GM11168 (cell line): ENCODE measurements around the gene BLVRB.
"Not testable (repeated sequence)": the region's sequence is repeated elsewhere in the genome, so short reads cannot be mapped to it uniquely, and the experiment has no call there.

Experiments used
- in situ Hi-C: fragments of 300-500 bp; cut with MboI; formaldehyde crosslinking; loops from one replicate; pipeline ENCODE4 v1.12.0; 2022; ENCODE audit warnings: low sequenced_read_pairs; ENCODE audit not compliant: unreplicated experiment

Gene BLVRB

GRCh38 chr19:40492274-40492673 is 26.7 kb upstream of the BLVRB start:
- in situ Hi-C loops: no loop called here

DNA sequence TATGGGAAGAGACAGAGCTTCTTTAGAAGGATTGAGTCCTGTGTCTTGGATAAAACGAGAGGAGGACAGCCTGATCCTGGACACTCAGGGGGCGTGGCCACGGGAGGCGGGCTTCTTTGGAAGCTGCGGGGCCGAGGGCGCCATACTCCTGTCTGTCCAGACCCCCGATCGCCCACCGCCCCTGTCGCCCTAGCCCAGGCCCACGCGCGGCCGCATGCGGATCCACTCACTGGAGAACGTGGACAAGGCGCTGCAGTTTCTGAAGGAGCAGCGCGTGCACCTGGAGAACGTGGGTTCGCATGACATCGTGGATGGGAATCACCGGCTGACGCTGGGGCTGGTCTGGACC is 24.3 kb upstream of the BLVRB start:
- in situ Hi-C loops: no loop called here

GRCh38 chr19:40486017-40486416 is 20.5 kb upstream of the BLVRB start:
- in situ Hi-C loops: no loop called here

DNA sequence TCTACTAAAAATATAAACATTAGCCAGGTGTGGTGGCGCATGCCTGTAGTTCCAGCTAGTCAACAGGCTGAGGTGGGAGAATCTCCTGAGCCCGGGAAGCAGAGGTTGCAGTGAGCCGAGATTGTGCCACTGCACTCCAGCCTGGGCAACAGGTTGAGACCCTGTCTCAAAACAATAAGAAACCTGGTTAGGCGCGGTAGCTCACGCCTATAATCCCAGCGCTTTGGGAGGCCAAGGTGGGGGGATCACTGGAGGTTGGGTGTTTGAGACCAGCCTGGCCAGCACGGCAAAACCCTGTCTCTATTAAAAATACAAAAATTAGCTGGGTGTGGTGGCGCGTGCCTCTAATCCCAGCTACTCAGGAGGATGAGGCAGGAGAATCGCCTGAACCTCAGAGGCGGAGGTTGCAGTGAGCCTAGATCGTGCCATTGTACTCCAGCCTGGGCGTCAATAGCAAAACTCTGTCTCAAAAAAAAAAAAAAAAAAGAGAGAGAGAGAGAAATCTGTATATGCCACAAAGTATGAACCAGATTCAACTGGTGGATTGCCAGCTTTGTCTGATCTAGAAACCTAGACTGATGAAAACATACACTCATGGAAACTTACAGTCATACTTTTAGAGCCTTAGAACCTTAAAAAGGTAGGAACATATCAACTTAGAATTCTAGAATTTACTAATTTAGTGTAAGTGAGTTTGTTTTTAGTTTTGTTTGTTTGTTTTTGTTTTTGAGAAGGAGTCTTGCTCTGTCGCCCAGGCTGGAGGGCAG is 10.5 kb upstream of the BLVRB start:
- in situ Hi-C loops: not testable (repeated sequence)

DNA sequence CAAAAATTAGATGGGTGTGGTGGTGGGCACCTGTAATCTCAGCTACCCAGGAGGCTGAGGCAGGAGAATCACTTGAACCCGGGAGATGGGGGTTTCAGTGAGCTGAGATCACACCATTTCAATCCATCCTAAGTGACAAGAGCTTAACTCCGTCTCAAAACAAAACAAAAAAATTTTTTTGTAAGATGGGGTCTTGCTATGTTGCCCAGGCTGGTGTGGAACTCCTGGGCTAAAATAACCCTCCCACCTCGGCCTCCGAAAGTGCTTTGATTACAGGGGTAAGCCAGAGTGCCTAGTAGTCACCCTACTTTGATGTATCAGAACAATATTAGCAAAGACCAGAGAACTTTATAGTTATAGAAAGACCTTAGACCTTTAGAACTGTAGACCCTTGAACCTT is 9.2 kb upstream of the BLVRB start:
- in situ Hi-C loops: no loop called here

- in situ Hi-C loops: no loop called here
These were observed 7.0 kb upstream of the BLVRB start for GRCh38 chr19:40472516-40472915.

DNA sequence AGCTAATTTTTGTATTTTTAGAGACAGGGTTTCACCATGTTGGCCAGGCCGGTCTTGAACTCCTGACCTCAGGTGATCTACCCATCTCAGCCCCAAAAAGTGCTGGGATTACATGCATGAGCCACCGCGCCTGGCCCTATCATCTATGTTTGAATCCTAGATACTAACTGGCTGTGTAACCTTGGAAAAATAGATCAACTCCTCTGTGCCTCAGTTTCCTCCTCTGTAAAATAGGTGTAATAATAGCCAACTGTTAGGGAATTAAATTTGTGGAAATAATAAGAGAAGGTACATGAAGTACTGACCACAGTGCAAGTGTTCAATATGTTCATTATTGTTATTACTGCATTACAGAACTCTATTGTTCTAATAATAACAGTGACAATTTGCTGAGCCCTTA is 5.6 kb upstream of the BLVRB start:
- in situ Hi-C loops: no loop called here

- in situ Hi-C loops: no loop called here
These were observed 3.5 kb upstream of the BLVRB start for GRCh38 chr19:40469011-40469410.

DNA sequence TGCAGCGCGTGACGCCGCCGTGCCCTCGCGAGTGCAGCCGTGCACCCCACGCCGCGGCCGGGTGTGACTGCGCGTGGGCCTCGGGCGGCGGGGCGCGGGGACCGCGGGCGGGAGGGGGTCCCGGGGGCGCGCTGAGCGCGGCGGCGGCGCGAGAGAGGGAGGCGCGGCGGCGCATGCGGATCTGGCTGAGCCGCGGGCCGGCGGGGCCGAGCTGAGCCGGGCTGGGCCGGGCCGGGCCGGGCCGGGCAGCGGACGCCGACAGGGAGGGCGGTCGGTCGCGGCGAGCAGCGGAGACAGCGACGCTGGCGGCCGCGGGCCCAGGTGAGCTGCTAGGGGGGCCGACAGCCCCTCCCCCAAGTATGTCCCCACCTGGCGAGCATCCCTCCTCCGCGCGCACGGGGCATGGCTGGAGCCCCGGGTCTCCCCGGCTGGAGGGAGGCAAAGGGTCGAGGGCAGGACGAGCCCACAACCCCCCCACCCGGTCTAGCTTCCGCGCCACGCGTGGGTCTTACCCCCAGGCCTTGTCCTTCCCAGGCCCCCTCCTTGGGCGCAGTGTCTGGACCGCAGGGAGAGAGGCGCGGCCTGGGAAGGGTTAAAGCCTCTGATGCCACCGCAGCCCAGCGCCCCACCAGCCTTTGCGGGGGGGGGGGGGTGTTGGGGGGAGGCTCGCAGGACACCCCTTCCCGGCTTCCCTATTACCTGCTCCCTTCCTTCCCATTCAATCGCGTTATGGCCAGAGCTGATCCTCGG is 1.6 kb upstream of the BLVRB start, which contains the start of gene SPTBN4:
TSS of gene SPTBN4 (plus strand) at position 17 of the 750 bp plus-strand sequence. CDS start 5,621 bp downstream, outside the sequence.
- in situ Hi-C loops: no loop called here

DNA sequence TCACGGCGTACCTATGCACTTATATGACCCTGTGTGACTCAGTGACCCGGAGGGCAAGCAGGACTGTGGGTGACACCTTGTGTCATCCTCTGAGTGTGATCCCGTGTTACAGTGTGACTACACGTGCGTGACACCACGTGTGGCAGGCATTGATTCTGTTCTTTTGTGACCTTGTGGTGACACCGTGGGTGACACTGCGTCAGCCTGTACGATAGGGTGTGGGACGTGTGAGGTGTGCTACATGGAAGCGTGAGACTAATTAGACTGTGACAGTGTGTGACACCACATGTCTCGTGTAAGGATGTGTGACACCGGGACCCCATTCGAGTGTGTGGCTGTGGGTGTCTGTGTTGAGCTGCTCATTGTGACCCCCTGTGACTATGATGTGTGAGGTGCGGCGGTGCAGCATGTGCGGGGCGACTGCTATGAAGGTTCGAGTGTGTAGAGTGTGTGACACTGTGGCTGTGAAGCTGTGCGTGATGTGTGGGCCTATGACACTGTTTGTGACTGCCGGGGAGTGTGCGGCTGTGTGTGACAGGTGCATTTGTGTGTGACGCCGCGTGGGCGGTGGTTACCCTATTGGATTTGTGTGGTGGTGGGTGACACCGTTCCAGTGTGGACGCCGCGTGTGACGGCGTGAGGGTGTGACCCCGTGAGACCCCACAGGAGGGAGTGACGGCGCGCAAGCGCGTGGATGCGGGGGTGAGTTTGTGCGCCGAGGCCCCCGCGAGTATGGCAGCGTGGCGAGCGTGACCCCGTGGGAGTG is 857 bp upstream of the BLVRB start:
- in situ Hi-C loops: no loop called here

DNA sequence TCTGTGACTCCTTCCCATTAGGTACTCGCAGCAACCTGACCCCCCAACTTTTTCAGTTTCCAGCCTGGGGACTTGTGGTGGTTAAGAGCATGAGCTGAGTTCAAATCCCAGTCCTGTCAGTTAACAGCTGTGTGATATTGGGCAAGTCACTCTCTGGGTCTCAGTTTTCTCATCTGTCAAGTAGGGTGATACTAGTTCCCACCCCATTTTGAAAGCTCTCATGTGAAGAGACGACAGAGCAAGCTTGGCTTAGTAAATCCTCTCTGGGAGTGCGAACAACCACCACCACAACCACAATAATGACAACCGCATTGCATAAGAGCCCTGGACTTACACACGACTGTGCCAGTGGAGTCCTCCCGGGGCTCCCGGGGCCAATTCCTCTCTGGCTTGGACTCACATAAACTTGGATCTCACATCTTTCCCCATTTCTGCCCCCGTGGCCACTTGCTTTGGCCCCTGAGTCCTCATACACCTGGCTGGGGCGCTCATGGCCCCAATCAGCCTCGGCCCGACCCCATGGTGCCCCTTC is 454 bp downstream of the BLVRB start:
- in situ Hi-C loops: no loop called here

DNA sequence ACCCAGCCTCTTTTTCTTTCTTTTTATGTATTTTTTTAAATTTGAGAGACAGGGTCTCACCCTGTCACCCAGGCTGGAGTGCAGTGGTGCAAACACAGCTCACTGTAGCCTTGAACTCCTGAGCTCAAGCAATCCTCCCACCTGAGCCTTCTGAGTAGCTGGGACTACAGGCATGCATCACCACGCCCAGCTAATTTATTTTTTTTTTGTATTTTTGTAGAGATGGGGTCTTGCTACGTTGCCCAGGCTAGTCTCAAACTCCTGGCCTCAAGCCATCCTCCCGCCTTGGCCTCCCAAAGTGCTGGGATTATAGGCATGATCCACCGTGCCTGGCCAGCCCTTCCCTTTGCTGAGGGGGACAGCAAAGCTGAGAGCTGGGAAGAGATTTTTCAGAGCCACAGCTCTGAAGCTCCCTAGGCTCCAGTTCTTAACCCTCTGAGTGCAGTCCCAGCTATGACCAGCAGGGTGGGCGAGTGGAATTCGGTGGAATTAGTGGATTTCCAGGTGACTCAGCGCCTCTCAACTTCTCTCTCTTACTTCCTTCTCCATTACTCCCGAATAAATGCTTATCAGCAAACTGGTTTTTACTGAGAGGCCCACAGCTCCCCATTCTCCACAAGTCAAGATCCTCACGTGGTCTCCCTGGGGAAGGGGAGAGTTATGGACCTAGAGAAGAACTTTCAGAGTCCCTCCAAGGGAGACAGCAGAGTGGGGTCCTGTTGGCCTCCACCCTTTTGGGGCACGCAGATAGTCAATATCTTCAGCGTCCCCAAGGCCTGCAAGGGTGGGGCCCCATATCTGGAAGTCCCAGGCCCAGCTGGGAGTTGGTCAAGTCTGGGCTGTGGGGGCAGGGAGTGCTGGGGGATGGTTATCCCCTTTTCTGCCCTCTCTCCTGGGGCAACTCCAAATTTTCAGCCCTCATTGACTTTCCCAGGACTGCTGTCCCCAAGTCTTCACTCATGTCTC is 1.2 kb downstream of the BLVRB start:
- in situ Hi-C loops: no loop called here

DNA sequence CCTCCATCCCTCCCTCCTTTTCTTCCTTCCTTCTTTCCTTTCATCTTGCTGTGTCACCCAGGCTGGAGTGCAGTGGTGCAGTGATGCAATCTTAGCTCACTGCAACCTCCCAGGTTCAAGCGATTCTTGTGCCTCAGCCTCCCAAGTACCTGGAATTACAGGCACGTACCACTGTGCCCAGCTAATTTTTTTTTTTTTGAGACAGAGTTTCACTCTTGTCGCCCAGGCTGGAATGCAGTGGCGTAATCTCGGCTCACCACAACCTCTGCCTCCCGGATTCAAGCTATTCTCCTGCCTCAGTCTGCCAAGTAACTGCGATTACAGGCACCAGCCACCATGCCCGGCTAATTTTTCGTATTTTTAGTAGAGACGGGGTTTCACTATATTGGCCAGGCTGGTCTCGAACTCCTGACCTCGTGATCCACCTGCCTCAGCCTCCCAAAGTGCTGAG is 1.9 kb downstream of the BLVRB start:
- in situ Hi-C loops: not testable (repeated sequence)

GRCh38 chr19:40461669-40462221 is 3.8 kb downstream of the BLVRB start:
- in situ Hi-C loops: no loop called here

DNA sequence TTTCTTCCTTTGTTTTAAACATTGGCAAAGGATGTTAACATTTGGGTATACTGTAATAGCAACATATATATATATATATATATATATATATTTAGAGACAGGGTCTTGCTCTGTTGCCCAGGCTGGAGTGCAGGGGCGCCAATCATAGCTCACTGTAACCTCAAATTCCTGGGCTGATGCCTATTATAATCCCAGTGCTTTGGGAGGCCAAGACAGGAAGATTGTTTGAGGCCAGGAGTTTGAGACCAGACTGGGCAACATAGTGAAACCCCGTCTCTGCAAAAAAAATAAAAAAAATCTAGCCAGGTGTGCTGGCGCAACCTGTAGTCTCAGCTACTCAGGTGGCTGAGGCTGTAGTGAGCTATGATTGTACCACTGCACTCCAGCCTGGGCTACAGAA is 5.4 kb downstream of the BLVRB start:
- in situ Hi-C loops: no loop called here

GRCh38 chr19:40458597-40458974 is 7.0 kb downstream of the BLVRB start:
- in situ Hi-C loops: no loop called here

DNA sequence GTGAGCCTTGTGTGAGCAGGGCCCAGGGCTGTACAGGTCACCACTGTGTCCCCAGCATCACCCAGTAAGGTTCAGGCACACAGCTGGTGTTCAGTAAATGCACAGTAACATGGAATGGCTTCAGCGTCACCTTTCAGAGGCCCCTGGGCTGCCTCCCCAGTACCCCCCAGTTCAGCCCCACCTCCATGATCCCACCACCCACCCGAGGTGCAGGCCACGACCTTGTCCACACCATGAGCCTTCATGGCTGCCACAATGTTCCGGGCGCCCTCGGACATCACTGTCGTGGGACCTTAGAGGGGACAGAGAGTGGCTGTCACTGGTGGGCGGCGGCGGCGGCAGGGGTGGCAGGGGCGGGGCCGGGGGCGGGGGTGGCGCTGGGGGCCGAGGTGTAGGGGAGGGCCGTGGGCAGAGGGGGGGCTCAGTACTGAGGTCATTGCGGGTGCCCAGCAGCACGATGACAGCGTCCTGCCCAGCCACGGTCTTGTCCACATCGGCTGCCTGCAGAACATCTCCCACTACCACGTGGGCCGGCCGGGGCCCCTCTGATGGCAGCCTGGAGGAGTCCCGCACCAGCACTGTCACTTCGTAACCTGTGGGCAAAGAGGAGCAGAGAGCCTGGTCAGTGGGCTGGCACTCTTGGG is 7.5 kb downstream of the BLVRB start:
- in situ Hi-C loops: no loop called here

DNA sequence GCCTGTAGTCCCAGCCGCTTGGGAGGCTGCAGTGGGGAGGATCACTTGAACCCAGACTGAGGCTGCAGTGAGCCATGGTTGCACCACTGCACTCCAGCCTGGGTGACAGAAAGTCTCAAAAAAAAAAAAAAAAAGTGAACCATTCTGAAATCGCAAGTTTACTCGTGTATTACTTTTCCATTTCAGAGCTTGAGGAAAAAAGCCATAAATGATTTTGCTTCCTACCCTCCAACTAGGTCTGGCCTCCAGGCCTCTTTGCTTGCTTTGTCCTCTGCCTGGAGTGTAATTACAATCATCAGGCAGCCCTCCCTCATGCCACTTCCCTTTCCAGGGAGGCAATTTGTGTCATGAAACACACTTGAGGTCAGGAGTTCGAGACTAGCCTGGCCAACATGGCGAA is 8.5 kb downstream of the BLVRB start:
- in situ Hi-C loops: no loop called here

DNA sequence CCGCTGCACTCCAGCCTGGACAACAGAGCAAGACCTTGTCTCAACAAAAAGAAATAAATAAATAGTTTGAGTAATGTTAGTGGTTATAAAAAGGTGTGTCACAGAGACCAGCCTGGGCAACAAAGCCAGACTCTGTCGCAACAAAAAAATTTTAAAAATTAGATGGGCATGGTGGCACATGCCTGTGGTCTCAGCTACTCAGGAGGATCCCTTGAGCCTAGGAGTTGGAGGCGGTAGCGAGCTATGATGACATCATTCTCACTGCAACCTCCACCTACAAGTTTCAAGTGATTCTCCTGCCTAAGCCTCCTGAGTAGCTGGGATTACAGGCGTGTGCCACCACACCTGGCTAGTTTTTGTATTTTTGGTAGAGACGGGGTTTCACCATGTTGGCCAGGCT is 11.6 kb downstream of the BLVRB start:
- in situ Hi-C loops: not testable (repeated sequence)
